ENCODE measurements around the gene FBXL17. TPM values are rescaled to one million over a fixed set of nuclear protein-coding genes. Genes with fewer than 3 reads are reported as not detected.

The FBXL17 gene
- total RNA-seq, 1 experiment from 2014 or later, result 3.5 TPM

- no peak for TF ChIP-seq MXD4 (CRISPR knock-in tag; IDR thresholded peaks at IDR 0.05; ENCODE audit: borderline replicate concordance)
- TF ChIP-seq NFYB (CRISPR knock-in tag; conservative IDR thresholded peaks at IDR 0.05; ENCODE audit: low read depth), result no peak
- no peak for TF ChIP-seq E2F1 (CRISPR knock-in tag; IDR thresholded peaks at IDR 0.05)
- TF ChIP-seq ZNF121 (CRISPR knock-in tag; IDR thresholded peaks at IDR 0.05), result no peak
- TF ChIP-seq SOX15 (CRISPR knock-in tag; IDR thresholded peaks at IDR 0.05), result no peak
Measured at GRCh38 chr5:108094800-108095199, 287.1 kb downstream of the FBXL17 start (continued).

GRCh38 chr5:108093186-108093585, 288.7 kb downstream of the FBXL17 start:
- CTCF ChIA-PET, result interaction anchor here (1.3 kb wide), 1 partner anchor 15 kb away, joined by 3 read pairs; no protein-coding TSS in a partner anchor
- peak; percentile 77 for ATAC-seq
- peaks cover 29% of the 10 kb centered on the region for H3K4me1 Mint-ChIP-seq

More at GRCh38 chr5:108093186-108093585, 288.7 kb downstream of the FBXL17 start:
- Mint-ChIP-seq H3K27me3 (ENCODE audit: low read depth) (no peaks in the 10 kb centered on the region), H3K27ac (no peak overlapping the region), H3K4me3 (no peak overlapping the region), H3K9me3 (peaks cover 4% of the 10 kb centered on the region; the same call in 1 of the 2 replicates), H3K36me3 (no peaks in the 10 kb centered on the region)
- TF ChIP-seq CTCF (IDR thresholded peaks at IDR 0.05) (peak; percentile 46), MYBL2 (CRISPR knock-in tag; IDR thresholded peaks at IDR 0.05) (no peak), ATF3 (CRISPR knock-in tag; conservative IDR thresholded peaks at IDR 0.05) (no peak), ARID4B (CRISPR knock-in tag; IDR thresholded peaks at IDR 0.05; ENCODE audit: borderline replicate concordance) (no peak), ZNF423 (CRISPR knock-in tag; IDR thresholded peaks at IDR 0.05) (no peak), ZNF281 (CRISPR knock-in tag; IDR thresholded peaks at IDR 0.05) (no peak)
- DNase-seq (ENCODE audit: low spot score), result no peak
- POLR2A ChIA-PET, result no interaction called here

Measured in WTC11 (cell line).